Immature natural killer cell (primary cell): ENCODE results near the gene COL6A3. TPM values are rescaled to one million over a fixed set of nuclear protein-coding genes. Genes with fewer than 3 reads are reported as not detected.

ENCODE experiments used
- DNase-seq, 3 donors: peaks; one replicate each; pipeline ENCODE4 v3.0.0; 2022; ENCODE audit warnings: mixed read lengths in 1 of 3
- H3K27ac Mint-ChIP-seq, 6 donors: one replicate each; pipeline ENCODE4 v1.8.0; 2020; ENCODE audit warnings: mixed read lengths in 6 of 6, mild to moderate bottlenecking in 5 of 6, inconsistent platforms in 4 of 6, moderate library complexity in 3 of 6
- H3K27me3 Mint-ChIP-seq, 3 donors: one replicate each; pipeline ENCODE4 v1.8.0; 2020 to 2021; ENCODE audit warnings: low read depth in 3 of 3, mild to moderate bottlenecking in 3 of 3, mixed read lengths in 3 of 3, moderate library complexity in 3 of 3, inconsistent platforms in 1 of 3
- H3K36me3 Mint-ChIP-seq, 3 donors: one replicate each; pipeline ENCODE4 v1.8.0; 2020; ENCODE audit warnings: mixed read lengths in 3 of 3, inconsistent platforms in 2 of 3, mild to moderate bottlenecking in 2 of 3
- H3K4me1 Mint-ChIP-seq, 2 donors: one replicate each; pipeline ENCODE4 v1.8.0; 2020; ENCODE audit warnings: inconsistent platforms in 2 of 2, mild to moderate bottlenecking in 2 of 2, mixed read lengths in 2 of 2, moderate library complexity in 1 of 2
- H3K4me3 Mint-ChIP-seq, 5 donors: one replicate each; pipeline ENCODE4 v1.8.0; 2020; ENCODE audit warnings: mild to moderate bottlenecking in 5 of 5, mixed read lengths in 5 of 5, inconsistent platforms in 3 of 5, moderate library complexity in 3 of 5
- H3K9me3 Mint-ChIP-seq, 6 donors: one replicate each; pipeline ENCODE4 v1.8.0; 2020; ENCODE audit warnings: mild to moderate bottlenecking in 6 of 6, mixed read lengths in 6 of 6, inconsistent platforms in 4 of 6, moderate library complexity in 3 of 6
- polyA plus RNA-seq, 3 donors: library from polyadenylated mRNA; unstranded; fragments of 300-500 nt; fragmentation: Illumina TruSeq; gene quantifications; one replicate each; pipeline ENCODE4 v1.2.3, GENCODE V29; 2021

COL6A3 gene
- polyA plus RNA-seq, 3 donors from 2014 or later = 0.04 TPM; not detected in 2

DNA sequence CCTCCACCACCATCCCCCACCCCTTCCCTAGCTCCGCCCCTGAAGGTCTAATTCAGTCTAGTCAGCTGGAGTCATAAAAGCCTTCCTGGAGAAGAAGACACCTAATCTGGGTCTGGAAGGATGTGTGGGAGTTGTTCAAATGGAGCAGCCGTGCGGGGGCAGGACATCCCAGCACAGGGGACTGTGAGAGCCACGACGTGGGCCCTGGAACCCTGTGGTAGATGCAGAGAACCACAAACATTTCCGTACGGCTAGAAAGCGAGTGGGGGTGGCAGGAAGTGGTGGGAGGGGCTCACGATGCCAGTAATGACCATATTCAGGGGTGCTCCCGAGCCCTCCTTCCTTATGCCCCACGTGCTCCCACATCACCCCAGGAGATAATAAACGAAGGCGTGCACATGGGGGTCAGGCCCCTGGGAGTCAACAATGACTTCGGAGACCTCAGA is 20.9 kb upstream of the COL6A3 start:
- peak overlapping the region; percentile 54 to 82 (median 72) for H3K4me3 Mint-ChIP-seq
- H3K4me1 Mint-ChIP-seq = peaks cover 46 to 50% of the 10 kb centered on the region in 2 donors
- H3K36me3 Mint-ChIP-seq = no peaks in the 10 kb centered on the region
- H3K27me3 Mint-ChIP-seq = peaks cover 0 to 7% (median 6%) of the 10 kb centered on the region in 3 donors
- no peaks in the 10 kb centered on the region for H3K9me3 Mint-ChIP-seq
- H3K27ac Mint-ChIP-seq = peak overlapping the region in 5 of 6 donors; percentile 52 to 86 (median 76)
- peak; percentile 75 to 78 (median 76) for DNase-seq

DNA sequence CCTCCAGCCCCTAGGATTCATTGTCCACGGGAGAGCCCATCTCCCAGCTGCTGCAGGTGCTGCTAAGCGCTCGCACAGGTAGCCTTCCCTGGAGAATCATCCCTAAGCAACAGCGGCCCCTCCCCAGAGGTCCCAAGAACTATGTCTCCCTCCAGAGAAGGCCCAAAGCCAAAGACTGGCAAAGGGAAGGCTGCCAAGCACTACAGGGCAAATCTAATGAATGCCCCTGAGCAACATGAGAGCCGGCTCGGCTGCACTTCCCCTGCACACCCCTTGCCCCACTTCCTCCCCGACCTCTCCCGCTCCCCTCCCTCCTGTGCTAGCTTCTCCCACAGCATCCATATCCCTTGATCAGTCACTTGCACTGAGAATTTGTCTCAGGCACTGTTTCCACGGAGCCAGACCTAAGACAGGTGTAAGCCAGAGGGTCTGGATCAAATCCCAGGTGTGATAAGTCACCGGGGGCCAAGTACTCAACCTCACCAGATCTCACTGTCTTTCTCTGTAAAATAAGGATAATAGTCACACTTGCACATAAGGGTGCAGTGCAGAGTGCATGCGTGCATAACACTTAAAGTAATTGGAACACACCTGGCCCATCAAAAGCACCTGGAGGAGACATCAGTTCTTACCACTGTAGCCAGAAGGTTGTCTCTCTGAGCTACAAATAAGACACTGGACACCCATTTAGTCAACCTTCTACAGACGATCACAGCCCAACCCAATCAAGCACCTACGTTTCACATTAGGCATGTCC is 20.1 kb upstream of the COL6A3 start:
- DNase-seq = peak in 1 of 3 donors; percentile 6
- Mint-ChIP-seq H3K27me3 (peaks cover 0 to 7% (median 6%) of the 10 kb centered on the region in 3 donors), H3K4me3 (peak overlapping the region; percentile 54 to 74 (median 71)), H3K4me1 (peaks cover 46 to 50% of the 10 kb centered on the region in 2 donors), H3K36me3 (no peaks in the 10 kb centered on the region), H3K9me3 (no peaks in the 10 kb centered on the region), H3K27ac (peak overlapping the region in 5 of 6 donors; percentile 29 to 86 (median 74))

GRCh38 chr2:237432484-237433092 is 18.6 kb upstream of the COL6A3 start:
- peaks cover 46 to 50% of the 10 kb centered on the region in 2 donors for H3K4me1 Mint-ChIP-seq
- peak overlapping the region; percentile 52 to 89 (median 78) for H3K27ac Mint-ChIP-seq
- H3K9me3 Mint-ChIP-seq = no peaks in the 10 kb centered on the region
- DNase-seq = peak; percentile 72 to 79 (median 77)
- H3K27me3 Mint-ChIP-seq = peaks cover 0 to 6% (median 5%) of the 10 kb centered on the region in 3 donors
- no peaks in the 10 kb centered on the region for H3K36me3 Mint-ChIP-seq
- peak overlapping the region; percentile 60 to 75 (median 70) for H3K4me3 Mint-ChIP-seq

GRCh38 chr2:237431837-237432236 is 17.9 kb upstream of the COL6A3 start:
- H3K27ac Mint-ChIP-seq = peak overlapping the region in 5 of 6 donors; percentile 8 to 85 (median 52)
- H3K4me3 Mint-ChIP-seq = peak overlapping the region in 2 of 5 donors; percentile 50
- no peak for DNase-seq
- no peaks in the 10 kb centered on the region for H3K9me3 Mint-ChIP-seq
- H3K27me3 Mint-ChIP-seq = peaks cover 0 to 6% (median 6%) of the 10 kb centered on the region in 3 donors
- H3K4me1 Mint-ChIP-seq = peaks cover 46 to 50% of the 10 kb centered on the region in 2 donors
- no peaks in the 10 kb centered on the region for H3K36me3 Mint-ChIP-seq

DNA sequence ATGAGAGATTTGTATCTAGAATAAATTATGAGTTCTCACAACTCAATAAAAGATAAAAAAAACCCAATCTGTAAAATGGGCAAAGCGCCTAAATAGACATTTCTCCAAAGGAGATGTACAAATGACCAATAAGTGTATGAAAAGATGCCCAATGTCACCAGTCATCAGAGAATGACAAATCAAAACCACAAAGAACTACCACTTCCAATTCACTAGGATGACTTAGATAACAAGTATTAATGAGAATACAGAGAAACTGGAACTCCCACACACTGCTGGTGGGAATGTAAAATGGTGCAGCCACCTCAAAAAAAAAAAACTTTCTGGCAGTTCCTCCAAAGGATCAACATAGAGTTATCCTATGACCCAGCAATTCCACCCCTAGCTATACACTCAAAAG is 17.4 kb upstream of the COL6A3 start:
- H3K27me3 Mint-ChIP-seq = peaks cover 0 to 6% (median 5%) of the 10 kb centered on the region in 3 donors
- DNase-seq = no peak
- H3K9me3 Mint-ChIP-seq = no peaks in the 10 kb centered on the region
- no peak overlapping the region for H3K4me3 Mint-ChIP-seq
- peaks cover 46 to 49% of the 10 kb centered on the region in 2 donors for H3K4me1 Mint-ChIP-seq
- H3K36me3 Mint-ChIP-seq = no peaks in the 10 kb centered on the region
- peak overlapping the region in 3 of 6 donors; percentile 52 to 85 (median 60) for H3K27ac Mint-ChIP-seq

DNA sequence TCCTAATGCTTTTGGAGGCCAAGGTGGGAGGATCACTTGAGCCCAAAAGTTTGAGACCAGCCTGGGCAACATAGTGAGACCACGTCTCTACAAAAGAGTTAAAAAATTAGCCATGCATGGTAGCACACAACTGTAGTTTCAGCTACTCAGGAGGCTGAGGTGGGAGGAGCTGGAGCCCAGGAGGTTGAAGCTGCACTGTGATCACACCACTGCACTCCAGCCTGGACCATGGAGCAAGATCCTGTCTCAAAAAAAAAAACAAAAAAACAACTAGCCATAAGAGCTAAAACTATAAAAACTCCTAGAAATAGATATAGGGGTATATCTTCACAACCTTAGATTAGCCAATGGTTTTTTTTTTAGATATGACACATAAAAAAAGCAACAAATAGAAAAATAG is 16.9 kb upstream of the COL6A3 start:
- no peaks in the 10 kb centered on the region for H3K36me3 Mint-ChIP-seq
- H3K27ac Mint-ChIP-seq = no peak overlapping the region
- H3K9me3 Mint-ChIP-seq = no peaks in the 10 kb centered on the region
- H3K4me1 Mint-ChIP-seq = peaks cover 43 to 44% of the 10 kb centered on the region in 2 donors
- DNase-seq = no peak
- peaks cover 0 to 6% (median 5%) of the 10 kb centered on the region in 3 donors for H3K27me3 Mint-ChIP-seq
- H3K4me3 Mint-ChIP-seq = no peak overlapping the region

DNA sequence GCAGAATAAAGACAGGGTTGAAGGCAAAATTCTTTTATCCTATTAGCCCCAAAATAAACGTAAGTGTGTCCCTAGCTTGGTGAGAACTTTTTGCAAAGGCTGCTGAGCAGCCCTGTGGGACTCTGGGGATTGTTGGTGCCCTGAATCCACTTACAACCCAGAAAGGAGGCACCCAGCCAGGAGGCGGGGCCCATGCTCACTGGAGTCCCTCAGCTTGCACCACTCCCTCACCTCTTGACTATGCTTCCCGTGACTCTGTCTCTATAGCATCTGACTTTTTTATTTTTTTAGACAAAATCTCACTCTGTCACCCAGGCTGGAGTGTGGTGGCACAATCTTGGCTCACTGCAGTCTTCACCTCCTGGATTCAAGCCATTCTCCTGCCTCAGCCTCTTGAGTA is 15.8 kb upstream of the COL6A3 start:
- peaks cover 2 to 4% (median 3%) of the 10 kb centered on the region in 3 donors for H3K27me3 Mint-ChIP-seq
- H3K27ac Mint-ChIP-seq = no peak overlapping the region
- no peak overlapping the region for H3K4me3 Mint-ChIP-seq
- peaks cover 33% of the 10 kb centered on the region in 2 donors for H3K4me1 Mint-ChIP-seq
- no peak for DNase-seq
- H3K36me3 Mint-ChIP-seq = no peaks in the 10 kb centered on the region
- no peaks in the 10 kb centered on the region for H3K9me3 Mint-ChIP-seq

DNA sequence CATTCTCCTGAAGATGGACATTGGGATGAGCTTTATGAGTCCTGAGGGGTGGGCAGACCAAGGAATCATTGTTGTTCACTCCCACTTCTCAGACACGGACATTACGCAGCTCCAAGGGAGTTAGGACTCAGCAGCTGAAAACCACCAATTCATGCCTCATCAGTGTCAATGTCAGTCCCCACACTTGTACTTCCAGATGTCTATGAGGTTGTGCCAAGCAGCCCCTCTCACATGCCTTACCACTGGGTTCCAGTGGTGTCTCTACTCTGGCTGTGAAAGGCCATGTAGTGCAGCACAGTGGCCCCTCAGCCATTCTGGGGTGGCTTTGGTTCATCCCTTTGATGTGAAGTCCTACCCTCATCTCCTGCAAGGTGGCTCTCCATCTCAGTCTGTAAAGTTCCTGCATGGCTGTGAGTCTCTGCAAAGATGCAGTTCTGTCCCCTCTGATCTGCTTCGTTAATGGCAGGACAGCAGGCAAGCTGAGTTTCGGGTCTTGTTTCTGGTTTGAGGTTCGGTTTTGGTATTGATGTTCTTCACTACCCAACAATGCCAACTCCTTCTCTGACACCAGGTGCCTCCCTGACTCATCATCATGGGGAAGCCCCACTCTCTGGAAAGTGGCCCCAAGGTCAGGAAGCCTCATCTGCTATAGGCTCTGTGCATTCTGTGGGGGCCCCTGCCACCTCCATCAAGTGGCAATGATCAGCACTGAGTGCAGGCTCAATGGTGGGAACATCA is 14.0 kb upstream of the COL6A3 start:
- Mint-ChIP-seq H3K4me1 (peaks cover 14 to 15% of the 10 kb centered on the region in 2 donors), H3K27ac (peak overlapping the region in 1 of 6 donors; percentile 24), H3K9me3 (no peaks in the 10 kb centered on the region), H3K4me3 (no peak overlapping the region), H3K36me3 (no peaks in the 10 kb centered on the region), H3K27me3 (peaks cover 2 to 8% (median 4%) of the 10 kb centered on the region in 3 donors)
- no peak for DNase-seq

DNA sequence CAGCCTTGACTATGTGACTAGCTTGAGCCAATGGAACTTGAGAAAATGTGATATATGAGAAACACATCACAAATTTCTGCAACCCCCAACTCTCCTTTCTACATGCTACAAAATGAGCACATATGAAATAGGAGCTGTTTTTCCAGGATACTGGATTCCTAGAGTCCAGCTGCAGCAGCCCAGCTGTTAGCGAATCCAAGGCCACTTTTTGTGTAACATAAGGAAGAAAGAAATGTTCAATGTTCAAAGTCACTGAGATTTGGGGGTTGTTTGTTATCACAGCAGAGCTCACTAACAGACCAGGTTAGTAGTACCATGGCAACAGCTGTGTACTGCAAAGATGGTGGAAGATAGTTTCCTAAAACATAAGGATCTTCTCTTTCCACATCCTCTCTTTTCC is 12.6 kb upstream of the COL6A3 start:
- peaks cover 2 to 12% (median 4%) of the 10 kb centered on the region in 3 donors for H3K27me3 Mint-ChIP-seq
- no peak for DNase-seq
- no peak overlapping the region for H3K4me3 Mint-ChIP-seq
- no peaks in the 10 kb centered on the region for H3K36me3 Mint-ChIP-seq
- H3K9me3 Mint-ChIP-seq = no peaks in the 10 kb centered on the region
- no peak overlapping the region for H3K27ac Mint-ChIP-seq
- H3K4me1 Mint-ChIP-seq = peaks cover 4 to 5% of the 10 kb centered on the region in 2 donors

DNA sequence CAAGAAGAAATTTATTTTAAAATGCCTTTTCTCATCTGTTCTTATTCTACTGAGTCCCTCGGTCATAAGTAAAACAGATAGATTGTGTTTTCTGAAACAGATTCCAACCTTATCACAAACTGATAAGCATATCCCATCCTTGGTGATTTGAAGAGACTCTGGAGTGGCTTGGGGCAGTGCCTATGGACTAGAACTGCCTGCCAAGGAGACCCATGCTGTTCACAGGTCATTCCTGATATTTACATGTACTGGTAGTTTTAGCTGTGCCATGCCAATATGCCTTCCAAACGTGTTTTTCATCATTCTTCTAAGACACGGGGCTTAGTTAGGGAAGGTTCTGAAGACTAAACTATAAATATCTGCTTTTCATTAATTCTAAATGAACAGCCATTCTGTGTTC is 11.4 kb upstream of the COL6A3 start:
- Mint-ChIP-seq H3K27ac (no peak overlapping the region), H3K4me1 (peaks cover 6 to 8% of the 10 kb centered on the region in 2 donors), H3K9me3 (no peaks in the 10 kb centered on the region), H3K36me3 (no peaks in the 10 kb centered on the region), H3K4me3 (no peak overlapping the region), H3K27me3 (peaks cover 2 to 15% (median 4%) of the 10 kb centered on the region in 3 donors)
- no peak for DNase-seq

DNA sequence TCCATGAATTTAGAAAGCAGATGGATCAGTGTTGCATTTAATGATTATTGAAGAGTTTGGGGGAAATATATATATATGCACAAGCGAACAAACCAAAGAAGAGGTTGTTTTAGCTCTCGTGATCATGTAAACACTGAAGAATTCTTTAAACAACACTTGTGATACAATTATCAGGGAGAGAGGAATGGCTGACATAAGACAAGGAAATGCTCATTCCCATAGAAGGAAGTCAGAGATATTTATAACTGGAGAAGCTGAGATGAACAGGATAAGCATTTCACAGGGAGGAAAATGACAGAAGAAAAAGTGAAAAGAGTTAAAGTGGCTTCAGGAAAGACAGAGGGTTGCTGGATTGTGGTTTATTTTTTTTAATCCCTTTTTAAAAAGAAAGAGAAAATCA is 10.6 kb upstream of the COL6A3 start:
- no peaks in the 10 kb centered on the region for H3K36me3 Mint-ChIP-seq
- DNase-seq = no peak
- H3K4me1 Mint-ChIP-seq = peaks cover 6 to 8% of the 10 kb centered on the region in 2 donors
- no peak overlapping the region for H3K27ac Mint-ChIP-seq
- no peak overlapping the region for H3K4me3 Mint-ChIP-seq
- H3K9me3 Mint-ChIP-seq = no peaks in the 10 kb centered on the region
- peaks cover 2 to 18% (median 4%) of the 10 kb centered on the region in 3 donors for H3K27me3 Mint-ChIP-seq

DNA sequence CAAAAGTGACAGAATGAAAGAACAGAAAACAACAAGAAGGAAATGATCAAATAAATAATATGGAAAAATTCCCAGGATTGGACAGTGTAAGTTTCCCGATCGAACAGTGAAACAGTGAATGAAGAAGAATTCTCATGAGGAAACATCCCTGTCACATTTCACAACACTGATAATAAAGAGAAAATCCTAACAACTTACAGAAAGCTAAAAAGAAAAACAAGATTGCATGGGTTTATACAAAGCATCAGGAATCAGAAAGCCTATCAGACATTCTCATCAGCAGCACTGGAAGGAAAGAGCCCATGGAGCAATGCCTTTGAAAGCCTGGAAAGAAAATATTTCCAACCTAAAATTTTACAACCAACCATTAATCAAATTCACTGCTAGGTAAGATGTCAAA is 9.9 kb upstream of the COL6A3 start:
- H3K4me3 Mint-ChIP-seq = no peak overlapping the region
- H3K27me3 Mint-ChIP-seq = peaks cover 2 to 18% (median 4%) of the 10 kb centered on the region in 3 donors
- peaks cover 6 to 8% of the 10 kb centered on the region in 2 donors for H3K4me1 Mint-ChIP-seq
- no peaks in the 10 kb centered on the region for H3K36me3 Mint-ChIP-seq
- no peaks in the 10 kb centered on the region for H3K9me3 Mint-ChIP-seq
- H3K27ac Mint-ChIP-seq = no peak overlapping the region
- DNase-seq = no peak

DNA sequence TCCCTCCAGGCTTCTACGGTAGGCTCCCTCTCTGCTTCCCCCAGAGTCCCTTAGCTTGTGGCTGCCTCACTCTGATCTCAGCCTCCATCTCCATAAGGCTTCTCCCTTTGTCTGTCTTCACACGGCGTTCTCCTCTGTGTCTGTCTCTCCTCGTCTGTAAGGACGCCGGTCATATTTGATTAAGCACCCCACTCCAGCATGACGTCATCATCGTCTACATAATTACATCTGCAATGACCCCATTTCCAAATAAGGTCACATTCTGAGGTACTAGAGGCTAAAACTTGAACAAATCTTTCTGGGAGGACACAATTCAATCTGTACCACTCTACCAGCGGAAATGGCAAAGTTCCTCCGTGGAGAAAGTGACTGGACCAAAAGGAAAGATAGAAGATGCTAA is 8.3 kb upstream of the COL6A3 start:
- DNase-seq = no peak
- Mint-ChIP-seq H3K27ac (no peak overlapping the region), H3K9me3 (no peaks in the 10 kb centered on the region), H3K36me3 (no peaks in the 10 kb centered on the region), H3K4me1 (peaks cover 6 to 8% of the 10 kb centered on the region in 2 donors), H3K27me3 (peaks cover 3 to 18% (median 4%) of the 10 kb centered on the region in 3 donors), H3K4me3 (peak overlapping the region in 2 of 5 donors; percentile 21 to 22)
